Colonic mucosa (tissue), 4 donors: ENCODE results near the gene S100A8. TPM values are rescaled to one million over a fixed set of nuclear protein-coding genes. Genes with fewer than 3 reads are reported as not detected.
A peak's percentile ranks its signal among the peaks of the same experiment; 100 is the strongest.

Experiments
- DNase-seq: peaks from one replicate; pipeline ENCODE4 v3.0.0-alpha.2; 2020
- H3K27ac ChIP-seq: fragments of 200-600 bp; one replicate; pipeline ENCODE4 v1.8.0; 2021
- H3K27me3 ChIP-seq: fragments of 200-600 bp; one replicate; pipeline ENCODE4 v1.8.0; 2021
- H3K36me3 ChIP-seq: fragments of 200-600 bp; one replicate; pipeline ENCODE4 v1.8.0; 2021
- H3K4me1 ChIP-seq: fragments of 200-600 bp; one replicate; pipeline ENCODE4 v1.8.0; 2021; ENCODE audit warnings: mild to moderate bottlenecking
- H3K4me3 ChIP-seq: fragments of 200-600 bp; one replicate; pipeline ENCODE4 v1.8.0; 2021
- H3K9ac ChIP-seq, 2 donors: one replicate each; pipeline ENCODE4 v1.7.0; 2013; ENCODE audit warnings: control low read depth in 2 of 2, low read depth in 2 of 2, low read length in 2 of 2
- H3K9me3 ChIP-seq: fragments of 200-600 bp; one replicate; pipeline ENCODE4 v1.8.0; 2021
- intact Hi-C: fragments of 100-400 bp; cut with DNase I; formaldehyde crosslinking; loops from one replicate; pipeline ENCODE4 v1.14.1; 2022
- total RNA-seq, 2 donors: library from RNA; stranded (reverse); fragmentation: NEBNext Ultra II Directional in 1 of 2; extraction: Animal tissue kit (Norgen Biotek cat#: 25700) in 1 of 2; gene quantifications; one replicate each; pipeline ENCODE4 v1.2.1, GENCODE V29; 2021
- TF ChIP-seq, protein P1 (sequence below): fragments of 200-600 bp; IDR thresholded peaks from one replicate; pipeline ENCODE4 v1.8.0; 2022; ENCODE audit warnings: antibody characterized with exemption, mild to moderate bottlenecking
- donor health status: healthy.
- donor health status: DM: no; HTN: no; CAD: no.
- donor health status: DM: no; HTN: no; CAD: no.

Gene S100A8
- 1 to 10 TPM in 1 of 2 donors, under 1 TPM in 1; 0.79 to 6.9 TPM for total RNA-seq

DNA sequence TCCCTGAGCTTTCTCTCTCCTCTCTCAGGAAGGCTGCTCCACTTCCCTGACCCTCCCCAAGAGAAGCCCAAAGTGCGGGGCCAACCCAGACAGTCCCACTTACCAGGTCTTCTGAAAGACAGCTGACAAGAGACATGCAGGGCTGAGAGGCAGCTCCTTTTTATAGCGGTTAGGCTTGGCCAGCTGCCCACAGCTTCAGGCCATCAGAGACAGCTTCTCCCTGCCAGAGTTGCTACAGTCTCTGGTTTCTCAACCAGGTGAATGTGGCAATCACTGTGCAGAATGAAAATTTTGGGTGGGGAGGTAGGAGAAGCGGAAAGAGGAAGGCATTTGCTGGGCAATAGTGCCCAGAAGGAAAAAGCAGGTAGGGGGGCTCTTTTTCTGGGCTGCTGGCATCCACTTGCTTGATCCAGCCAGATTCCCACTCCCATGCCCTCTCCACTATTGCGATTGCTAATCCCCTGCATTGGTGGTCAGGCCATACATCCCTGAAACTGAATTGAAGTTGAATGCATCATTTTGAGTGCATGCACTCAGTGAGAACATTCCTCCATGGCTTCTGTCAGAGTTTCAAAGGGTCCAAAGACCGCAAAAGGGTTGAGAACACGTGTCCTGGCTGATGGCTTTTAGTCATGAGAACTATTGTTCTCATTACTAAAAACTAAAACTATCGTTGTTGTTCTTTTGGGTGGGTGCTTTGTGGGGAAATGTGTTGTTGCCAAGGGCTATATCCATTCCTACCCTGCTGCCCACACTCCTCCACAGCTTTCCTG is at the start of gene S100A8:
Gene S100A8, minus strand, starts transcription at position 136 of the 773 bp plus-strand sequence. CDS start 538 bp downstream, outside the sequence.
- H3K27ac ChIP-seq, result no peak within 1 kb of the TSS

DNA sequence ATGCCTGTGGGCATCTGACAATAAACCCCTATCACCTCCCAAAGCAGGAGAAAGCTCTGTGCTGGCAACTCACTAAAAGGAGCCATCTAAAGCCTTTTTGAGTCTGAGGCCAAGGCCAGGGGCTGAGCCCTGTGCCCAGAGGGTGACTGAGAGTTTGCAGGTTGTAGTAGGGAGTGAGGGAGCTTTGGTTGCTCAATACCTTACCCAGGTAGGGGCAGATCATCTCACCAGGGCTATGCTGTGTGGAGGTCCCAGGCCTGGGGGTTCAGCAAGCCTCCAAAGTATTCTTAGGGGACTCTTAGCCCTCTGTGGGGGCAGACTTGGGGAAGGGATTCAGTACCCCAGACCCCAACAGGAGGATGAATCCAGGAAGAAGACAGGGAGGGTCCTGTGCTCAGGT is 48.4 kb upstream of the S100A8 start:
- TF ChIP-seq, protein P1, sequence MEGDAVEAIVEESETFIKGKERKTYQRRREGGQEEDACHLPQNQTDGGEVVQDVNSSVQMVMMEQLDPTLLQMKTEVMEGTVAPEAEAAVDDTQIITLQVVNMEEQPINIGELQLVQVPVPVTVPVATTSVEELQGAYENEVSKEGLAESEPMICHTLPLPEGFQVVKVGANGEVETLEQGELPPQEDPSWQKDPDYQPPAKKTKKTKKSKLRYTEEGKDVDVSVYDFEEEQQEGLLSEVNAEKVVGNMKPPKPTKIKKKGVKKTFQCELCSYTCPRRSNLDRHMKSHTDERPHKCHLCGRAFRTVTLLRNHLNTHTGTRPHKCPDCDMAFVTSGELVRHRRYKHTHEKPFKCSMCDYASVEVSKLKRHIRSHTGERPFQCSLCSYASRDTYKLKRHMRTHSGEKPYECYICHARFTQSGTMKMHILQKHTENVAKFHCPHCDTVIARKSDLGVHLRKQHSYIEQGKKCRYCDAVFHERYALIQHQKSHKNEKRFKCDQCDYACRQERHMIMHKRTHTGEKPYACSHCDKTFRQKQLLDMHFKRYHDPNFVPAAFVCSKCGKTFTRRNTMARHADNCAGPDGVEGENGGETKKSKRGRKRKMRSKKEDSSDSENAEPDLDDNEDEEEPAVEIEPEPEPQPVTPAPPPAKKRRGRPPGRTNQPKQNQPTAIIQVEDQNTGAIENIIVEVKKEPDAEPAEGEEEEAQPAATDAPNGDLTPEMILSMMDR, result no peak
- H3K4me3 ChIP-seq, result no peak overlapping the region

More for the DNA sequence above, at the start of gene S100A8:
- H3K4me1 ChIP-seq, result no peaks in the 10 kb centered on the region
- no peaks in the 10 kb centered on the region for H3K9me3 ChIP-seq
- H3K36me3 ChIP-seq, result no peaks in the 10 kb centered on the region
- no peak within 1 kb of the TSS for H3K9ac ChIP-seq
- peak; percentile 36 for DNase-seq
- intact Hi-C loops, result no loop called here
- no peak within 1 kb of the TSS for H3K4me3 ChIP-seq
- H3K27me3 ChIP-seq, result no peaks in the 10 kb centered on the region
- TF ChIP-seq, protein P1, result no peak

GRCh38 chr1:153438599-153438998 is 47.7 kb upstream of the S100A8 start:
- TF ChIP-seq, protein P1, result no peak
- Histone ChIP-seq H3K27ac (no peak overlapping the region), H3K4me3 (no peak overlapping the region), H3K27me3 (no peaks in the 10 kb centered on the region), H3K36me3 (no peaks in the 10 kb centered on the region), H3K4me1 (no peaks in the 10 kb centered on the region), H3K9ac (no peak overlapping the region), H3K9me3 (no peaks in the 10 kb centered on the region)
- no peak for DNase-seq
- intact Hi-C loops, result no loop called here

More for the DNA sequence above, 48.4 kb upstream of the S100A8 start:
- no peak overlapping the region for H3K9ac ChIP-seq
- H3K9me3 ChIP-seq, result no peaks in the 10 kb centered on the region
- no peaks in the 10 kb centered on the region for H3K27me3 ChIP-seq
- intact Hi-C loops, result no loop called here
- no peaks in the 10 kb centered on the region for H3K4me1 ChIP-seq
- H3K27ac ChIP-seq, result no peak overlapping the region
- DNase-seq, result no peak
- no peaks in the 10 kb centered on the region for H3K36me3 ChIP-seq

GRCh38 chr1:153437236-153437635 is 46.4 kb upstream of the S100A8 start:
- no peak for DNase-seq

DNA sequence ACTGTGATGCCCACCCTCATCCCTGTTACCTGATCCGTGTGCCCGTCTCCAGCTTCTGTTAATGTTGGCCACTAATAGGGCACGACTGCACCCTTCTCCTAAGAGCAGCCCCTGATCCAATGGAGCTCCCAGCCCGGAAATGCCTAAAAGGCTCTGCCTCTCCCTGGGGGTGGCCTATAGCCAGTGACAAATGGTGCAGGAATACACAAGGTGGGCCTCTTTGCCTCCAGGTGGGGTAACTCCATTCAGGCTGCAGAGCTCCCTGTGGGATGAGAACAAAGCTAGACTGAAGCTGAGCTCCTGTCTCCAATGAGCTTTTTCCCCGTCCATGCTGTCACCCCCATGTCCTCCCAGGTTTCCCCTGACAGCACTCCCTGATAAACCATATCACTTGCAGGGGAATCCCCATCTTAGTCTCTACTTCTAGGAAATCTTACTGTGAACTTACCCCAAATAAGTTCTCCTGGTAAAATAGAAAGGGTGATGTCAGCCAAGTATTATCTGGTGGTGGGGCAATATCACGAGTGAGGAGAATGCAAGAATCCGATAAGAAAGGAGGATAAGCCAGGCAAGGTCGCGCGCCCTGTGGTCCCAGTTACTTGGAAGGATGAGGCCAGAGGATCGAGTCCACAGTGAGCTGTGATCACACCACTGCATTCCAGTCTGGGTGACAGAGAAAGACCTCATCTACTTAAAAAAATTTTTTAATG is 44.0 kb upstream of the S100A8 start:
- TF ChIP-seq, protein P1, result no peak
- no peak overlapping the region for H3K4me3 ChIP-seq
- no peaks in the 10 kb centered on the region for H3K9me3 ChIP-seq
- no peaks in the 10 kb centered on the region for H3K27me3 ChIP-seq
- no peak overlapping the region for H3K9ac ChIP-seq
- no peaks in the 10 kb centered on the region for H3K36me3 ChIP-seq
- intact Hi-C loops, result no loop called here
- no peak for DNase-seq
- no peak overlapping the region for H3K27ac ChIP-seq
- H3K4me1 ChIP-seq, result no peaks in the 10 kb centered on the region

More at GRCh38 chr1:153437236-153437635, 46.4 kb upstream of the S100A8 start:
- H3K27ac ChIP-seq, result no peak overlapping the region
- intact Hi-C loops, result no loop called here
- H3K36me3 ChIP-seq, result no peaks in the 10 kb centered on the region
- H3K9me3 ChIP-seq, result no peaks in the 10 kb centered on the region
- no peak overlapping the region for H3K4me3 ChIP-seq
- H3K4me1 ChIP-seq, result no peaks in the 10 kb centered on the region
- no peaks in the 10 kb centered on the region for H3K27me3 ChIP-seq
- TF ChIP-seq, protein P1, result no peak
- H3K9ac ChIP-seq, result no peak overlapping the region
